ENCODE measurements around the gene IQCN.

DNA sequence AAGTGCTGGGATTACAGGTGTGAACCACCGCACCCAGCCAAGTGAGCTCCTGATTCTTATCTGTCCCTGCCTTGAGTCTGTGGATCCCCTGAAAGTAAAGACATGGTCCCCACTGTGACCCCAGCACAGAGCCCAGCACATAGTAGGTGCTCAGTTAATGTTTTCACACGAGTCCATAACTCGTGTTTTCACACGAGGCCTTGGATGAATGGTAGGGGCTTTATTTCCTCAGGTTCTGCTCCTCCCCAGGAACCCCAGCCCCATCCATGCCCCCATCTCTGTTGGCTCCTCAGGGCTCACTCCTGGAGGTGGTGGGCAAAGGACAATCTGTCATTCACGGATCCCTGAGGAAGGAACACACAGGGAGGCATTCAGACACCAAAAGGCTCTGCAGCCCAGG, 24.4 kb downstream of the IQCN start:
- no peak for TF ChIP-seq POLR2A (IDR thresholded peaks at IDR 0.05)
- TF ChIP-seq, protein P1, sequence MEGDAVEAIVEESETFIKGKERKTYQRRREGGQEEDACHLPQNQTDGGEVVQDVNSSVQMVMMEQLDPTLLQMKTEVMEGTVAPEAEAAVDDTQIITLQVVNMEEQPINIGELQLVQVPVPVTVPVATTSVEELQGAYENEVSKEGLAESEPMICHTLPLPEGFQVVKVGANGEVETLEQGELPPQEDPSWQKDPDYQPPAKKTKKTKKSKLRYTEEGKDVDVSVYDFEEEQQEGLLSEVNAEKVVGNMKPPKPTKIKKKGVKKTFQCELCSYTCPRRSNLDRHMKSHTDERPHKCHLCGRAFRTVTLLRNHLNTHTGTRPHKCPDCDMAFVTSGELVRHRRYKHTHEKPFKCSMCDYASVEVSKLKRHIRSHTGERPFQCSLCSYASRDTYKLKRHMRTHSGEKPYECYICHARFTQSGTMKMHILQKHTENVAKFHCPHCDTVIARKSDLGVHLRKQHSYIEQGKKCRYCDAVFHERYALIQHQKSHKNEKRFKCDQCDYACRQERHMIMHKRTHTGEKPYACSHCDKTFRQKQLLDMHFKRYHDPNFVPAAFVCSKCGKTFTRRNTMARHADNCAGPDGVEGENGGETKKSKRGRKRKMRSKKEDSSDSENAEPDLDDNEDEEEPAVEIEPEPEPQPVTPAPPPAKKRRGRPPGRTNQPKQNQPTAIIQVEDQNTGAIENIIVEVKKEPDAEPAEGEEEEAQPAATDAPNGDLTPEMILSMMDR (IDR thresholded peaks at IDR 0.05): no peak

Data from uterus (tissue), 2 donors.